Measurements from ENCODE around the gene ANTXR1.

- TF ChIP-seq CTCF (IDR thresholded peaks at IDR 0.05; ENCODE audit: poor library complexity) (no peak), EZH2 (IDR thresholded peaks at IDR 0.05; ENCODE audit: borderline replicate concordance) (no peak)
These were observed 37.9 kb upstream of the ANTXR1 start for GRCh38 chr2:68974946-68975665.

Data from hepatocyte (in vitro differentiated cells).